NCI-H524 treated with DMSO at 0.1 percent for 48 hours (cell line): ENCODE results near the gene GLT6D1.

Source experiments
- DNase-seq: peaks from one replicate; lab custom pipeline; 2025; lab: John Stamatoyannopoulos, UW

The GLT6D1 gene

DNA sequence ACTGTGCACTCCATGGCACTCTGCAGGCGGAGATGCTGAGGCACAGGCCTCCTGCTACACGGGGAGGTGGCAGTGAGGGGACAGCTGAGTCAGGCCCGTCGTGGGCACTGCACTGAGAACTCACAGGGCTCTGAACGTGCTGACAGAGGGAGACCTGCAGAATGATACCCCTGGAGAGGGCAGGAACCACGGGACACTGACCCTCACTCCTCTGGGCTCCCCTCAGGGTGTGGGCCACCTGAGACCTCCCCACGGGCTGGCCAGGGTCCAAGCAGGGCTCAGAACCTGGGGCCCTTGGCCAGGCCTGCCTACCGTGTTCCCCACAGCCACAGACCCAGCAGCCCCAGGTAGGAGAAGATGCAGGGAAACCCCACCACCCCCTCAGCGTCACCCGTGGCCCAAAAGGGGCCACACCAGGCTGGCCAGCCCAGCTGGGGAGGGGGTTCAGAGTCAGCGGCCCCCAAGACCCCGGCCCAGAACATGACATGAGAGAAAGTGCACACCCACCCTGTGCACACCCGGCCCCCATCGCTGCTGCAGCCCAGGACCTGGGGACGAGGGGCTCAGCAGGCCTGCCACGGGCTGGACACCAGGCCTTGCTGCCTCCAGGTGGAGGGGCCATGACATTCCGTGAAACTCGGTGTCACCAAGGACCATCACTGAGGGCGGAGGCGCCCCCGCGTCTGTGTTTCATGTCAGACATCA is 30.9 kb downstream of the GLT6D1 start:
- no peak for DNase-seq

DNA sequence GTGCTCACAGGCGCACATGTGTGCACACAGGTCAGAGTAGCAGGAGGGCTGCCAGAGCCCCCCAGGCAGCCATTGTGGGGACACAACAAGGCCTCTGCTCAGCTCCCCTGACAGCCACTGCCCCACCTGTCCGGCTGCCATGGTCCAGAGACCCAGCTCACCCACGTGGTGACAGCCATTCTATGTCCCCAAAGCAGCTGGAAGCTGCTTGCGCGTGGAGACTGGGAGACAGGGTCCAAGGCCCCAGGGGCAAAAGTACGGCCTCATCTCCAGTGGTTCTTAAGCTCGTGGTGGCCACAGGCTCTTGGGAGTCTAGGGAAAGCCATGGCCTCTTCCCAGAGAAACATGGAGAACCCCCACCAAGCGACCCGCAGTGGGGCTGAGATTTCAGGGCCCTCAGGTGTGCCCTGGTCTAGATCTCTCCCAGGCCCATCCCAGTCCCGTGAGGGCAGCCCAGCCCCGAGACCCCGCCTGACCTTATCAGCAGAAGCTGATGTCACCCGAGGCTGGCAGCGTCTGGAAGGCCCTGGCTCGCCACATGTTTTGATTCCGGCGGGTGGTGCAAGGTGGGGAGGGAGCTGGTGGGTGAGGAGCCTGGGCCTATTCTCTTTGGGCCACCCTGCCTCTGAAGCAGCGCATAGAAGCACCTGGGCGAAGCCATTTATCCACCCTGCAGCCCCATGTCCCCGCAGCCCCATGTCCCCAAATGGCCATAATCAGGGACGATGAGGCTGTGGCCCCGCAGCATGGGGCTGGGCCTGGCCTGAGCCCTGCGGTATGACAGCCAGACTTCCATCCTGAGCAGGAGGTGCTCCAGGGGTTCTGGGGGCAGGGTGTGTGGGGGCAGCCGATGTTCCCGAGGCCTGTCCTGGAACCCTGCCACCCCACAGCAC is 31.7 kb downstream of the GLT6D1 start:
- no peak for DNase-seq

DNA sequence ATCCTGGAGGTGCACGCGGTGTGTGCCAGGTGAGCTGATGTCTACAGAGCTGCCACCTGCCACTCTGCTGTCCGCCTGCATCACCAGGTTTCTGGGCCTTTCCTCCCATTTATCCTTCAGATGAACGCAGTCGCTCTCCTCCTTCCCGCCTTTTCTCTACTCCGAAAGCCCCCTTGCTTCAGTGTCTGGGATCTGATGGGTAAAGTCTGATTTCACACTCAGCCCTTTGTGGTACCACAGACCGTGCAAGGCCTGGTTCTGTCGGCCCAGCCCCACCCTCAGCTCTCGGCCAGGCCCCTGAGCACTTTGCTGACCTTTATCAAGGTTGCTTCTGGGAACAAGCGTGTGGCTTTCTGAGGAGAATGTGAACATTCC is 32.5 kb downstream of the GLT6D1 start:
- DNase-seq: no peak

DNA sequence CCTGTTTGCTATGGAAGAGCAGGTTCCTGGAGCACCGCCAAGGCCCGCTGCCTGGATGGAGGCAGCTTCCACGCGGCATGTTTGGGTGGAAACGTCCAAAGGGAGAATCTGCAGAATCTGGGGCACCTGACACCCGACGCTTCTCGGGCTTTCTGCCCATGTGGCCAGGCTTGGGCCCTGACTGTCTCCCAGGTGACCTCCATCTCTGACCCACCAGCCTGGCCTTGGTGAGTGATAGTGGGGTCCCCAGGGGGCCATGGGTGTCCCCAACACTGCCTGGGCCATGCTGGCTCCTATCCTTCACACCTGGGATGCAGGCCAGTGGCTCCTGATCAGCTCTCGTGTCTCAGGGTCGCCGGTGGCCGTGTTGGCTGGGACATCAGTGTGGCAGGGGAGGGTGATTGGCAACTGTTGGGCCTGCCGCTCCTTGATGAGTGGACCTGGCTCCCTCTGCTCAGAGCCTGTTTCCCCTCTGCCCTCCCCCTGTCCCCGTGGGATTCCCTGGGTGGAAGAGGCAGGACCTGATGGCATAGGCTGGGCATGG is 34.0 kb downstream of the GLT6D1 start:
- no peak for DNase-seq

DNA sequence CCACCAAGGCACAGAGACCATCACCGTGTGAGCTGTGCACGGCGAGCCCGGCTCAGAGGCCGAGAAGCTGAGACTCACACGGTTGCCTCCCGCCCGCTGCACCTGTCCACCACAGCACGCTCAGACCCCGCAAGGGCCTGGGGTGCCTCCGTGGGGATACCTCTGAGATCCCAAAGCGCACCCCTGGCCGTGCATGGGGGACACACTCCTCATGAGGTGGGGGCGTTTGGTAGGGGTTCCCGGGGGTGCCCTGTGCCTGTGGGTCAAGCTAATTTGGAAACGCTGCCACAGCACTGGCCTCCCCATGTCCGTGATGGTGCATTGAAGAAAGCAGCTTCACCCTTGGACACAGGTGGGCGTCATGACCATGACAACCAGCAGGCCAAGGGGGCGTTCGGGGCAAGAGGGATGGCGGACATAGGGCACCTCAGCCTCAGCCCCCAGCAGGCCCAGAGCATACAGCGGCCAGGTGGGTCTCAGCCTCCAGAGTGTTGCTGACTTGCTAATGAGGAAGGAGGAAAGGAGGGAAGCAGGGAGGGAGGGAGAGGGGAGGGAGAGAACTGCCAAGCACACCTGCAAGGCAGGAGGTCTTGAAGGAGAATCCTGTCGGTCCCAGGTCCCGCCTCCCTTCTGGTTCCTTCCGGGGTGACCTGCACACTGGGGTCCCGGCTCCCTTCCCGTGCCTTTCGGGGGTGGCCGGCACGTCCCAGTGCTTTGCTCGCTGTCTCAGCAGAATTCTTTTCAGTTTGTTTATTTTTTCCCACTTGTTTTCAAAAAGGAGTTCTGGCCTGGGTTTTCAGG is 34.7 kb downstream of the GLT6D1 start:
- DNase-seq: no peak

DNA sequence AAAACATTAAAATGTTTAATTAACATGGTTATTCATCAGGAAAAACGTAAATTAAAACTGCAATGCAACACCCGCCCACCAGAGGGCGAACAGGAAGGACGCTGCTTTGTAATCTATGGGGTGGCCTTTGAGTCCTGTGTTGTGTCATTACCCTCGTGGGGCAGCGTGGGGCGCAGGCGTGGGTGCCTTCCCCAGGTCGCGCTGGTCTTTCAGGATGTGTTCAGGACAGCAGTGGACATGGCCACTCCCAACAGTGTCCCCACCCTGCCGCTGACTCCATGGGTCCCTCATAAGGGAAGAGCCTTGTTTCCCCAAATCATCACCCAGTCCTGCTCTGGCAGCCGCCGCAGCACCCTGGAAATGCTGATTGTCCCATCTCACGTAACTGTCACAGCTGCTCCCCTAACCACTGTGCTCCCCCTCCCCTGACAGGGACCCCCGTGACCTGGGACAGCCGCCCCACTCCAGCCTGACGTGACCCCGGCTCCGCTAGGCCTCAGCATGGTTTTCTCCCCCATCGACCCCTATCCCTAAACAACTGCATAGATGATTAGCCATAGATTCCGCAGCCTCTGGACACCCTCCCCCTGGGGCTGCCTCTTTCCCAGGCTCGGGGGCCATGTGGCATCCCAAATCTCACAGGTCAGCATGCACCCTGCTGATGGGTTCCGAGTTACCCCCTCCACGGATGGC is 36.4 kb downstream of the GLT6D1 start:
- DNase-seq: no peak

DNA sequence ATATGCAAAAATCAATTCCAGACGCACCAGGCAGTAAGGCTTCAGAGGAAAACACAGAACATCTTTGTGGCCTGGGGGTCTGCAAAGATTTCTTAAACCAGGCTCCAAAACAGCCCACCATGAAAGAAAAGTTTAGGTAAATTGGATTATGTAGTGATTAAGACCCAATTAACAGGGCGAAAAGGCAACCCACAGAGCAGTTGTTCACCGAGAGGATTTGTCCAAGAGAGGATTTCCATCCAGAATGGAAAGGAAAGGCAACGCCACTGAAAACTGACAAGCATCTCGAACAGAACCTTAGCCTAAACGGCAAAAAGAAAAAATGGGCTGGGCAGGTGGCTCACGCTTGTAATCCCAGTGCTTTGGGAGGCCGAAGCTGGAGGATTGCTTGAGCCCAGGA is 37.4 kb downstream of the GLT6D1 start:
- no peak for DNase-seq

DNA sequence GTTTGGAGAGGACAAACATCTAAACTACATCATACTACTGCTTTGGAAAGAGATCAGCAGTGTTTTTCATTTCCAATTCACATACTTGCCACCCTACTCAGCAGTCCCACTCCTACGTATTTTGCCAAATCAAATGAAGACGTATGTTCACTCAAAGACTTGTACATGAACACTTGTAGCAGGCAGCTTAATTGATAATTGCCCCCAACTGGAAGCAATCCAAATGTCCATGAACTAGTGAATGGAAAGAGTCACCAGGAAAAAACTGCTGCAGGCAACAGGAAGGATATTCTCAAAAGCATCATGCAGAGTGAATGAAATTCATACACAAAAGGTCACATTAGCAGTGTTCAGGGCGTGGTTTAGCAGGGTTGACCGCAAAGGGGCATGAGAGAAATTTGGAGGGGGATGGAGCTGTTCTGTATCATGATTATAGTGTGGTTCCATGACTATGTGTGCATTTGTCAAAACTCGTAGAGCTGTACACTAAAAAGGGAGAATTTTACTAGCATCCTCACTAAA is 39.0 kb downstream of the GLT6D1 start:
- DNase-seq: no peak

DNA sequence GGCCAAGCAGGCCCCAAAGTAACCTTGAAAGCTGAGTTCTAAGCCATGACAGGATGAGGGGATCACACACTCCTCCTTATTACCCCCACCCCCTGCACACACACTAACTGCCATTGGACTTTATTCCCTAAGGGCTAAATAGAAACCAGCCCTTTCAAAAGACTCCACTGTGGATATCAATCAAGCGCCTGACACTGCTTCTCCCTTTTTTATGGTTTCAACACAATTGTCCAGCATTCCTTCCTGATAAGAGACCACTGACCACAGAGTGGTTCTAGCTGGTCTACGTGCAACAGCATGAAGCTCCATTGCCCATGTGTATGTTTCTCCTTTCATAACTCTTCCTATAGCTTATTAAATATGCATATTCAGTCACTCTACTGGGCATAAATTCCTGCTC is 43.1 kb downstream of the GLT6D1 start:
- DNase-seq: no peak

DNA sequence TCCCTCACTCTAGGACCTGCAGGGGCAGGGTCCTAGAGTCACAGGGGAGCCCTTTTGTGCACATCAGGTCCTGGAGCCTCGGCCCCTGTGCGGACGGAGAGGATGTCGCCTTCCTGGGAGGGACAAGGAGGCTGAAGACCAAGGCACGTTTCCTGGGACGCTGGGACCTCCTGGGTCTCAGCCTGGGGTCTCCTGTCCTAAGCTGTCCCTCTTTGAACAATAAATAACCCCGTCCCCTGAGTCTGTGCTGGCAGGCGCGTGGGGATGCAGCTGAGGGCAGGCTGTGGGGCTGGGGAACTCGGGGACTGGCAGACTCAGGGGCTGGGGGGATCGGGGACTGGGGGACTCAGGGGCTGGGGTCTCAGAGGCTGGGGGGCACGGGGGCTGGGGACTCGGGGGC is 46.7 kb downstream of the GLT6D1 start:
- no peak for DNase-seq

DNA sequence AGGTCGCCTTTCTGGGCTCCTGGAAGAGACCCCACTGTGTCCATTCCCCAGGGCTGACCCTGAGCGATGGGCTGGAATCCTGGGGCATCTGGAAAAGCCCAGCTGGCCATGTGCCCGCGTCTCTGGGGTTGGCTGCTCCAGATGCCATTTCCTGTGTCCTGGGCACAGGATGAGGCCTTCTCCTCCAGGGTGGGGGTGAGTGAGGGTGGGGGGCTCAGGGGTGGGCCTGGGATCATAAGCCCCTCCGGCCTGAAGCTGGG is 47.1 kb downstream of the GLT6D1 start:
- no peak for DNase-seq

DNA sequence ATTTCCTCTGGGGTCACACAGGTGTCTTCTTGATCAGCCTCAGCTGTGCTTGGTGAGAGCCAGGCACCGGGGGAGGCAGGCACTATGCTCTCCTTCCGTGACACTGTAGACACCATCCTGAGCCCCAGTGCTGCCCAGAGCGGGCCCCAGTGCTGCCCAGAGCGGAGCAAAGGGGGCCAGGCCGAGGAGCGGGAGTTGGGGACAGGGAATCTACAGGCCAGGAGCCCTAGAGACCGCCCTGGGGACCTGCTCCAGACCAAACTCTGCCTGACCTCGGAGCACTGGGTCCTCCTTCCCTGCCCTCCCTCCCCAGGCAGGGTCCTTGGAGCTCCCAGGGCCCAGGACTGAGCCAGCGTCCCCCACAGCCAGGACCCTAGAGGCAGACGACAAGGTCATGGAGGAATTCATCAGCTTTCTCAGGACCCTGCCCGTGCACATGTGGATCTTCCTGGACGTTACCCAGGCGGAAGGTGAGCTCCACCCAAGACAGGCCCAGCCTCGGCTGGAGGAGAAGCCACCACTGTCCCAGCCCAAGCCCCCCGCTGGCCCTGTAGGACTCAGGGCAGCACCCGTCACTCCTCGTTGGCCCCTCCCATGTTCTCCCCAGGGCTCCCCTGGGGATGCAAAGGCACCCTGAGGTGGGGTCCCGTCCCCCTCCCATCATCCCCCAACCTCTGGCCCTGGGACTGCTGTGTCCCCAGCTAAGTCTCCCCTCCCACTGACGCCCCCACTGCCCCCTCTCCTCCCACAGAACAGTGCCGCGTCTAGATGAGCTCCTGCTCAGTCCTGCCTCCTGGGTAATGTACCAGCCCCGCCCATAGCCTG is 47.6 kb downstream of the GLT6D1 start:
- no peak for DNase-seq

DNA sequence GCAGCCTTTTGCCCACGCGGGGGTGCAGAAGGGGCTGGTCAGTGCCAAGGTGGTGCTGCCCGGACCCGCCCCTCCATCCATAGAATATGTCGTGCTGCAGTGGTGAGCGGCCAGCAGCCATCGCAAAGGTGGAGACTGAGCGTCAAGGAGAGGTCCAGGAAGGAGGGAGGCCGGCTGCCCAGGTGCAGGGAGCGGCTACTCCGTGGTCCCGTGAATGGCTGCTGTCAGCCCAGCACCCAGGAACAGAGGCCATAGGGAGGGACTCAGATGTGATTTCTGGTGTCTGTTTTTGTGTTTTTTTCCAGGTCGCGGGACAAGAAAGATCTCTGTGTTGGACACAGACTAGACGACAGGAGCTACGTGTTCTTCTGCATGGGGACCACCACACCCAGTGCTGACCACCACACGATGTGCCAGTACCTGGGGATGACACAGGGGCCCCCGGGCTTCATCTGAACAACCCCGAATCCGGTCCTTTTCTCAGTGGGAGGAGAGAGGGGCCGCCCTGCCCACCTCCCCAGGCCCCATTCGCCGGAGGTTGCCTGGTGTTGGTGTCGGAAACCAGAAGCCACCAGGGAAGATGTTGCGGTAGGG is 48.8 kb downstream of the GLT6D1 start:
- DNase-seq: no peak

DNA sequence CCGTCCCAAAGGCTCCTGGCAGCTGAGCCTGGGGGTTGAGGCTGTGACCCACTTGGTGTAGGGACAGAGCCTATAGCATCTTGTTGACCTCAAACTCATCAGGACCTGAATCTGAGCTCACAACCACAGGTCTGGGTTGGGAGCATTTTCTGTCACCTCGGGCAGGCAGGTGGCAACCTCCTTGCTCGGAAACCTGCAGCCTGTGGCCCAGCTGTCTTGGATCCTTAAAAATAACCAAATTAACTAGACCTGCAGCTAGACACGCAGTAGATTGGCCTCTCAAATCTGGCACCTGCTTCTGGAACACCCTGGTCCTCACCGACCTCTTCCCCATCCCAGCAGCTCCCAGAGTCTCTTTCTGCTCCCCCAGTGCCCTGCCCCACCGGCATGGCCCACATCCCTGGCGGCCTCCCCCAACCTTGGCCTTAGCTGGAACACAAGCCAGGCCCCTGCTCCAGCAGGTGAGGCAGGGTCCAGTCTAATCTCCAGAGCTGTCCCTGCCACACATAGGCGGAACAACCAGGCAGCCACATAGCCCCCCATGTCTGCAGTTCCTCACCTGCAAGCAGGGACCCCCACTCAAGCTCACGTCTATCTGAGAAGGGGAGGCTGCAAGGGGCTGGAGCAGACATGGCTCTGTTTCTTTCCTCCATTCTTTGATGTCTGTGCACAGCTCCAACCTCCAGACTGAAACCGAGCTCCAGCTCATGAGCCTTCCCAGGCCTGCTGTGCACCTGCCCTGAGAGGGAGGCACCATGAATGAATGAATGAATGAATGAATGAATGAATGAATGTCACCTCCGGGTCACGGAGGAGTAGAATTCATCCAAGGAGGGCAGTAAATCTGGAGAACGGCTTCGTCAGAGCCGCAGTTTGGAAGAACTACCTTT is 49.5 kb downstream of the GLT6D1 start:
- no peak for DNase-seq

DNA sequence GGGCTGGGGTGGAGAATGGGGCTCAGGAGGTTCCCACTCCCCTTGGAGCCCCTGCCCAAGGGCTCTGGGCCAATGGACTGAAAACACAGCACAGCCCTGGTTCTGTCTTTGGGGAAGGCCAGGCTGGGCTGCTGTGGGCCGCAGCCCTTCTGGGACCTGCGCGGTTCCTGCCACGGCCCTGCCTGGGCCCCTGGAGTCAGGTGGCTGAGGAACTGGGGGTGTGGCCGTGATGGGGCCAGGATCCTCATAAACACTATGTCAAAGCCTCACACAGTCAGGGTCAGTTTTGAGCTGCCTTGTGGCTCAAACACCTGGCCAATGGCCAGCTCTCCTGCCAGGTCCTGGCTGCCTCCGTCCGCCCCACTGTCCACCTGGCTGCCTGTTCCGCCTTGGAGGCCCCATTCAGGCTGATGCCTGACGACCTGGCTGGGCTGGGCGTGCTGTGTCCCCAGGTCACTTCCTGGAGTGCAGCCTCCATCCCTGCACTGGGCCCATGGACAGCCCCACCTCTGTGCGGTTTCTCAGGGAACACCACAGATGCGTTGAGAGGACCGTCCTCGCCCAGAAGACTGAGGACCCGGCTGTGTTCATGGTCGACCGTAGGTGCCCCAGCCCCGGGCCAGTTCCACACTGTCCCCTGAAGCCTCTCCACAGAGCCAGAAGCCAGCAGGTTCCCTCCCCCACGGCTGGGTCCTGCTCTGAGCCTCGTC is 50.3 kb downstream of the GLT6D1 start:
- DNase-seq: no peak

DNA sequence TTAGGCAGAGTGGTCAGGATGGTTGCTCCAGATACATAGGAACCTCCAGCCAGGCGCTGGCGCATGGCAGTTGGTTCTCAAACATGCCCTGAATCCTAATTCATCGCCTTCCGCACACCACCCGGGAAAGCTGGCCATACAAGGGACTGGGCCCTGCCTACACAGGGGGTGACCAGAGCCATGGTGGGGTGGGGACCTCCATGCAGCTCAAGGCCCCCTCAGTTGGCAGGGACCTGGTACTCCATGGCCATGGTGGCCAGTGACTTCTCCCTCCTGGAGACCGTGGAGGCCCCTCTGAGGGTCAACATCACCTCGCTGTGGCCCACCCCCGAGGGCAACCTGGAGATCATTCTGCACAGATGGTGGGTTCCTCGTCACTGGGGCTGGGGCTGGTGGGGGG is 51.0 kb downstream of the GLT6D1 start:
- DNase-seq: no peak

DNA sequence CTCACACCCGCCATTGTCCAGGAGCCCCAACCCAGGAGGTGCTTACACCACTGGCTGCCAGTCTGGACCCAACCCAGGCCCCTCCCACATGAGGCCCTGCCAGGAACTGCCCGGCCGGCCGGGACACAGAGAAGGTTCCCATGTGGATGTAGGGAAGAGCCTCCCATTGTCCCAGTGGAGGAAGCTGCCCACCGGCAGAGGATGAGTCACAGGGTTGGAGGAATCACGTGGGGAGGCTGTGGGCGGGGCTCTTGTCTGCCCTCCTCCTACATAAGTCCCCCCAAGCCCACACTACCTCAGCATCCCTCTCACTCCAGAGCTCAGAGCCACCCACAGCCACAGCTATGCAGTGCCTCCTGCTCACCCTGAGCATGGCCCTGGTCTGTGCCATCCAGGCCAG is 51.7 kb downstream of the GLT6D1 start:
- no peak for DNase-seq

DNA sequence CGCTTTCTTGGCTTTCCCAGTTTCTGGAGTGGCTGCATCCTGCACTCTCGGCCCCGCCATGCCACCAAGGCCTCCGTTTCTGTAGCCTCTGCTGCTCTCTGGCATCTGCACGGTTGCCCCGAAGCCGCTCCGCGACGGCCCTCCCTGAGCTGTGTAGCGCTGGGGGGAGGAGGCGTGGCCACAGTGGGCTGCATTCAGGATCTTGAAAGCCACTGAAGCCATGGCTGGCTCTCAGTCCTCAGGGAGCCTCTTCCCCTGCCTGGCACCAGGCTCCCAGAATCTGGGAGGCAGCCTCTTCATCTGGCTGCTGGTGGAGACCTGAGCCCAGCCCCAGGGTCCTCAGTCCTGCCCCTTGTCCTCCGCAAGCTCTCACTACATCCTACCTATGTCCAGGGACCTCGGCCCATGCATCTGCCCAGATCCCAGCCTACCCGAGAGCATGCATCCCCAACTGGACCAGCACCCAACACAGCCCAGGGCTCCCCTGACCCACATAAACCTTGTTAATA is 52.7 kb downstream of the GLT6D1 start:
- DNase-seq: no peak

DNA sequence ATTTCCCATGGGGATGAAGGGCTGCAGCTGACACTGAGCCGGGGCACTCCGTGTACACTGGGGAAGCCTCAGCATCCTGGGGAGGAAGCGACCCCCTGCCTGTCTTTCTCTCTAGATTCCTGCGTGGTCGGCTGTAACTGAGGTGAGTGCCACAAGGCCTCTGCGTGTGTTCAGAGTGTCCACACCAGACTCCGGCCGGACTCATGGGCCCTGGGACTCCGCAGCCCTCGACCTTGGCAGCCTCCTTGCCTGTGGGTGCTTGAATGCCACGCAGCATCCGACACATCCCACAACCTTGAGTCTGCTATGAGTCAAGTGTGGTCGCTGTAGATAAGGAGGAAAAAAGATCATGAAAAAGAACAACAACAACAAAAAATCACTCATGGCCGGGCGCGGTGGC is 54.4 kb downstream of the GLT6D1 start:
- DNase-seq: no peak
